ENCODE measurements around the gene PPP2R5C. TPM values are rescaled to one million over a fixed set of nuclear protein-coding genes. Genes with fewer than 3 reads are reported as not detected.
A peak's percentile ranks its signal among the peaks of the same experiment; 100 is the strongest.

PPP2R5C gene
- total RNA-seq, 1 donor from 2014 or later: 134 TPM

- no peak for TF ChIP-seq CTCF (conservative IDR thresholded peaks at IDR 0.05)
- no peaks in the 10 kb centered on the region for H3K27me3 Mint-ChIP-seq (ENCODE audit: low read depth)
- H3K4me3 Mint-ChIP-seq: no peak overlapping the region
- H3K4me1 Mint-ChIP-seq: peaks cover 13% of the 10 kb centered on the region
- no peaks in the 10 kb centered on the region for H3K36me3 Mint-ChIP-seq (ENCODE audit: low read depth)
- H3K27ac Mint-ChIP-seq (ENCODE audit: unreplicated experiment): no peak overlapping the region
- H3K9me3 Mint-ChIP-seq: no peaks in the 10 kb centered on the region
- no peak for DNase-seq (ENCODE audit: low read depth, low spot score)
These were observed 30.8 kb upstream of the PPP2R5C start for GRCh38 chr14:101730626-101731186.

GRCh38 chr14:101731187-101732080, 30.1 kb upstream of the PPP2R5C start:
- Mint-ChIP-seq H3K4me1 (peaks cover 9% of the 10 kb centered on the region), H3K27ac (ENCODE audit: unreplicated experiment) (no peak overlapping the region), H3K9me3 (no peaks in the 10 kb centered on the region), H3K4me3 (no peak overlapping the region), H3K27me3 (ENCODE audit: low read depth) (no peaks in the 10 kb centered on the region), H3K36me3 (ENCODE audit: low read depth) (no peaks in the 10 kb centered on the region)
- no peak for DNase-seq (ENCODE audit: low read depth, low spot score)
- TF ChIP-seq CTCF (conservative IDR thresholded peaks at IDR 0.05): no peak

- TF ChIP-seq CTCF (conservative IDR thresholded peaks at IDR 0.05): no peak
- H3K4me3 Mint-ChIP-seq: no peak overlapping the region
- no peaks in the 10 kb centered on the region for H3K36me3 Mint-ChIP-seq (ENCODE audit: low read depth)
- H3K27me3 Mint-ChIP-seq (ENCODE audit: low read depth): no peaks in the 10 kb centered on the region
- H3K9me3 Mint-ChIP-seq: no peaks in the 10 kb centered on the region
- H3K4me1 Mint-ChIP-seq: peaks cover 5% of the 10 kb centered on the region
- DNase-seq (ENCODE audit: low read depth, low spot score): no peak
- no peak overlapping the region for H3K27ac Mint-ChIP-seq (ENCODE audit: unreplicated experiment)
These were observed 29.4 kb upstream of the PPP2R5C start for GRCh38 chr14:101732118-101732517.

GRCh38 chr14:101733211-101733610, 28.3 kb upstream of the PPP2R5C start:
- Mint-ChIP-seq H3K27me3 (ENCODE audit: low read depth) (no peaks in the 10 kb centered on the region), H3K27ac (ENCODE audit: unreplicated experiment) (no peak overlapping the region), H3K36me3 (ENCODE audit: low read depth) (no peaks in the 10 kb centered on the region), H3K4me3 (no peak overlapping the region), H3K4me1 (peaks cover 5% of the 10 kb centered on the region), H3K9me3 (no peaks in the 10 kb centered on the region)
- no peak for DNase-seq (ENCODE audit: low read depth, low spot score)
- no peak for TF ChIP-seq CTCF (conservative IDR thresholded peaks at IDR 0.05)

- Mint-ChIP-seq H3K27me3 (ENCODE audit: low read depth) (no peaks in the 10 kb centered on the region), H3K27ac (ENCODE audit: unreplicated experiment) (peak overlapping the region; percentile 62), H3K9me3 (no peaks in the 10 kb centered on the region), H3K4me1 (peaks cover 5% of the 10 kb centered on the region), H3K36me3 (ENCODE audit: low read depth) (no peaks in the 10 kb centered on the region), H3K4me3 (no peak overlapping the region)
- no peak for DNase-seq (ENCODE audit: low read depth, low spot score)
- TF ChIP-seq CTCF (conservative IDR thresholded peaks at IDR 0.05): no peak
These were observed 27.2 kb upstream of the PPP2R5C start for GRCh38 chr14:101734246-101734847.

Data from neural crest cell (in vitro differentiated cells).